HG03108 (cell line): Measurements from ENCODE around the gene DMRTB1.
"Not testable (repeated sequence)": the region's sequence is repeated elsewhere in the genome, so short reads cannot be mapped to it uniquely, and the experiment has no call there.

Experiments used
- ATAC-seq: cut with Tn5 transposase; IDR thresholded peaks from one replicate; pipeline ENCODE4 v1.9.1; 2021; ENCODE audit warnings: moderate library complexity; ENCODE audit not compliant: unreplicated experiment

DMRTB1 gene

GRCh38 chr1:53434405-53435007 is 24.7 kb upstream of the DMRTB1 start:
- not testable (repeated sequence) for ATAC-seq

- no peak for ATAC-seq
Observed at GRCh38 chr1:53435151-53435550, 24.0 kb upstream of the DMRTB1 start.

- no peak for ATAC-seq
Observed at GRCh38 chr1:53438427-53439336, 20.5 kb upstream of the DMRTB1 start.

- no peak for ATAC-seq
Observed at GRCh38 chr1:53439337-53440207, 19.6 kb upstream of the DMRTB1 start.

GRCh38 chr1:53440633-53441032 is 18.6 kb upstream of the DMRTB1 start:
- no peak for ATAC-seq

GRCh38 chr1:53442299-53442698 is 16.9 kb upstream of the DMRTB1 start:
- ATAC-seq: no peak

GRCh38 chr1:53446051-53446450 is 13.1 kb upstream of the DMRTB1 start:
- no peak for ATAC-seq

- ATAC-seq: no peak
Observed at GRCh38 chr1:53447413-53447812, 11.8 kb upstream of the DMRTB1 start.

- no peak for ATAC-seq
Observed at GRCh38 chr1:53448241-53448841, 10.9 kb upstream of the DMRTB1 start.

- no peak for ATAC-seq
Observed at GRCh38 chr1:53449021-53449420, 10.2 kb upstream of the DMRTB1 start.

- ATAC-seq: no peak
Observed at GRCh38 chr1:53449693-53450092, 9.5 kb upstream of the DMRTB1 start.

- no peak for ATAC-seq
Observed at GRCh38 chr1:53450225-53450624, 9.0 kb upstream of the DMRTB1 start.

GRCh38 chr1:53454019-53454418 is 5.2 kb upstream of the DMRTB1 start:
- no peak for ATAC-seq

GRCh38 chr1:53455364-53455991 is 3.7 kb upstream of the DMRTB1 start:
- ATAC-seq: no peak

- no peak for ATAC-seq
Observed at GRCh38 chr1:53458634-53459033, 565 bp upstream of the DMRTB1 start.

- no peak for ATAC-seq
Observed at GRCh38 chr1:53460211-53460634, 1.0 kb downstream of the DMRTB1 start.

- no peak for ATAC-seq
Observed at GRCh38 chr1:53460666-53461322, 1.6 kb downstream of the DMRTB1 start.

- no peak for ATAC-seq
Observed at GRCh38 chr1:53461323-53462044, 2.3 kb downstream of the DMRTB1 start.

- no peak for ATAC-seq
Observed at GRCh38 chr1:53462193-53462592, 3.0 kb downstream of the DMRTB1 start.
